Smooth muscle cell (in vitro differentiated cells): ENCODE measurements around the gene TNFSF4. TPM values are rescaled to one million over a fixed set of nuclear protein-coding genes. Genes with fewer than 3 reads are reported as not detected.

Experiments
- DNase-seq: peaks from one replicate; lab custom pipeline; 2025; ENCODE audit not compliant: unreplicated experiment; lab: John Stamatoyannopoulos, UW
- H2AFZ ChIP-seq: fragments of 200-600 bp; sonication (generic); 2 replicates; pipeline ENCODE4 v1.6.0; 2016; ENCODE audit warnings: antibody characterized with exemption, low read depth, mild to moderate bottlenecking
- H3F3A ChIP-seq: fragments of 200-600 bp; sonication (generic); 2 replicates; pipeline ENCODE4 v1.6.0; 2017; ENCODE audit warnings: antibody characterized with exemption, low read depth
- H3K27ac ChIP-seq: fragments of 200-600 bp; sonication (generic); 2 replicates; pipeline ENCODE4 v1.5.1; 2016; ENCODE audit warnings: low read depth, mild to moderate bottlenecking
- H3K27me3 ChIP-seq: fragments of 200-600 bp; sonication (generic); 2 replicates; pipeline ENCODE4 v1.6.1; 2016; ENCODE audit warnings: low read depth, mild to moderate bottlenecking
- H3K36me3 ChIP-seq: fragments of 200-600 bp; sonication (generic); 2 replicates; pipeline ENCODE4 v1.5.1; 2016; ENCODE audit warnings: low read depth
- H3K4me1 ChIP-seq: fragments of 200-600 bp; sonication (generic); 2 replicates; pipeline ENCODE4 v1.5.1; 2016; ENCODE audit warnings: low read depth
- H3K4me2 ChIP-seq: fragments of 200-600 bp; sonication (generic); 2 replicates; pipeline ENCODE4 v1.6.0; 2016; ENCODE audit warnings: mild to moderate bottlenecking
- H3K4me3 ChIP-seq: fragments of 200-600 bp; sonication (generic); 2 replicates; pipeline ENCODE4 v1.5.1; 2016; ENCODE audit warnings: mild to moderate bottlenecking
- H3K79me2 ChIP-seq: fragments of 200-600 bp; sonication (generic); 2 replicates; pipeline ENCODE4 v1.6.0; 2016; ENCODE audit warnings: low read depth, mild to moderate bottlenecking
- H3K9ac ChIP-seq: fragments of 200-600 bp; sonication (generic); 2 replicates; pipeline ENCODE4 v1.6.0; 2016; ENCODE audit warnings: low read depth
- H3K9me3 ChIP-seq: fragments of 200-600 bp; sonication (generic); replicated peaks from 2 replicates; pipeline ENCODE4 v1.5.1; 2016; ENCODE audit warnings: low read depth
- H4K20me1 ChIP-seq: fragments of 200-600 bp; sonication (generic); 2 replicates; pipeline ENCODE4 v1.6.0; 2016; ENCODE audit warnings: low read depth
- WGBS: methylation state at CpG from one replicate; pipeline ENCODE4 v1.1.7; 2016; ENCODE audit warnings: low lambda C conversion rate; 5-methylcytosine and 5-hydroxymethylcytosine counted together
- polyA plus RNA-seq: library from polyadenylated mRNA; unstranded; fragments of >200 nt; fragmentation: Nextera tagmentation; extraction: Ambion mirVana; gene quantifications from 2 replicates; pipeline ENCODE4 v1.2.1, GENCODE V29; 2016
- total RNA-seq: library from RNA; depleted of rRNA; stranded (reverse); fragments of >200 nt; gene quantifications from 2 replicates; pipeline ENCODE4 v1.2.3, GENCODE V29; 2014
- TF ChIP-seq, protein P1 (sequence below): fragments of 200-600 bp; sonication (generic); IDR thresholded peaks from 2 replicates; pipeline ENCODE4 v1.5.1; 2017; ENCODE audit warnings: borderline replicate concordance, mild to moderate bottlenecking, antibody characterized with exemption; ENCODE audit not compliant: insufficient read depth, poor library complexity, severe bottlenecking

Gene TNFSF4
- total and polyA plus RNA-seq, 2 experiments from 2014 or later: 1.0 to 4.5 TPM

DNA sequence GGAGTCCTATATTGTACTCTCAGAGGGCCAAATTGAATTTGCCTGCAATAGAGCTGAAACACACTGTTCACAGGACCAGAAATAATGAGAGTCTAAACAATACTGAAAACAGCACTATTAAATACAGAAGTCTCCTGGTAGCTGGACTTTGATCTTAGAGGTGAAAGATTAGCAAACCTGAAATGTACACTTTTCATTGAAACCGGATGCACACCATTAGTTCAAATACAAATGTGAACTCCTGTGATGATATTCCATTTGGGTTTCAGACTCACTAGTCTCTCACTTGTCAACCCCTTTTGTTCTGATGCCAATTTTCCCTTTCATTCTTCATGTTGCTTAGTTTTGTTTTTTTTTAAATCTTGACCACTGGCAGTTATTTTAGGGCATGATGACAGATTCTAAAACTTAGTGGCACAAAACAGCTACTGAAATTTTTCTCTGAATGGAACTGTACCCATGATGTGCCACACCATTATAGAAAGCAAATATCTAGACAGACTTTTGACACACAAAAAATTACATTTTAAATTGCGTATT, 5.9 kb upstream of the TNFSF4 start:
- H3K27me3 ChIP-seq: no peaks in the 10 kb centered on the region
- no peak overlapping the region for H3K9ac ChIP-seq
- no peaks in the 10 kb centered on the region for H3K79me2 ChIP-seq
- no peak overlapping the region for H3K27ac ChIP-seq
- DNase-seq: no peak
- no peak overlapping the region for H2AFZ ChIP-seq
- 98% methylated on average over 2 of the region's 2 CpGs for WGBS
- H3K9me3 ChIP-seq: no peaks in the 10 kb centered on the region
- TF ChIP-seq, protein P1, sequence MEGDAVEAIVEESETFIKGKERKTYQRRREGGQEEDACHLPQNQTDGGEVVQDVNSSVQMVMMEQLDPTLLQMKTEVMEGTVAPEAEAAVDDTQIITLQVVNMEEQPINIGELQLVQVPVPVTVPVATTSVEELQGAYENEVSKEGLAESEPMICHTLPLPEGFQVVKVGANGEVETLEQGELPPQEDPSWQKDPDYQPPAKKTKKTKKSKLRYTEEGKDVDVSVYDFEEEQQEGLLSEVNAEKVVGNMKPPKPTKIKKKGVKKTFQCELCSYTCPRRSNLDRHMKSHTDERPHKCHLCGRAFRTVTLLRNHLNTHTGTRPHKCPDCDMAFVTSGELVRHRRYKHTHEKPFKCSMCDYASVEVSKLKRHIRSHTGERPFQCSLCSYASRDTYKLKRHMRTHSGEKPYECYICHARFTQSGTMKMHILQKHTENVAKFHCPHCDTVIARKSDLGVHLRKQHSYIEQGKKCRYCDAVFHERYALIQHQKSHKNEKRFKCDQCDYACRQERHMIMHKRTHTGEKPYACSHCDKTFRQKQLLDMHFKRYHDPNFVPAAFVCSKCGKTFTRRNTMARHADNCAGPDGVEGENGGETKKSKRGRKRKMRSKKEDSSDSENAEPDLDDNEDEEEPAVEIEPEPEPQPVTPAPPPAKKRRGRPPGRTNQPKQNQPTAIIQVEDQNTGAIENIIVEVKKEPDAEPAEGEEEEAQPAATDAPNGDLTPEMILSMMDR: no peak
- H3K4me1 ChIP-seq: peaks cover 6% of the 10 kb centered on the region
- no peaks in the 10 kb centered on the region for H4K20me1 ChIP-seq
- no peak overlapping the region for H3K4me2 ChIP-seq
- no peaks in the 10 kb centered on the region for H3F3A ChIP-seq
- H3K36me3 ChIP-seq: no peaks in the 10 kb centered on the region
- no peak overlapping the region for H3K4me3 ChIP-seq

GRCh38 chr1:173210716-173211231, 3.6 kb upstream of the TNFSF4 start:
- Histone ChIP-seq H3K9me3 (no peaks in the 10 kb centered on the region), H3K36me3 (no peaks in the 10 kb centered on the region), H3F3A (no peaks in the 10 kb centered on the region), H3K27ac (no peak overlapping the region), H3K4me1 (peaks cover 6% of the 10 kb centered on the region), H3K79me2 (no peaks in the 10 kb centered on the region), H2AFZ (no peak overlapping the region), H3K9ac (no peak overlapping the region), H3K4me2 (no peak overlapping the region), H3K27me3 (no peaks in the 10 kb centered on the region), H4K20me1 (no peaks in the 10 kb centered on the region), H3K4me3 (no peak overlapping the region)
- TF ChIP-seq, protein P1: no peak
- no peak for DNase-seq
- WGBS: 92% methylated on average over 1 of the region's 1 CpG

GRCh38 chr1:173210283-173210682, 3.2 kb upstream of the TNFSF4 start:
- H3F3A ChIP-seq: no peaks in the 10 kb centered on the region
- H4K20me1 ChIP-seq: no peaks in the 10 kb centered on the region
- TF ChIP-seq, protein P1: no peak
- WGBS: 79% methylated on average over 2 of the region's 2 CpGs
- H2AFZ ChIP-seq: no peak overlapping the region
- no peaks in the 10 kb centered on the region for H3K9me3 ChIP-seq
- H3K27ac ChIP-seq: no peak overlapping the region
- H3K36me3 ChIP-seq: no peaks in the 10 kb centered on the region
- no peak overlapping the region for H3K9ac ChIP-seq
- H3K4me1 ChIP-seq: peaks cover 6% of the 10 kb centered on the region
- no peaks in the 10 kb centered on the region for H3K79me2 ChIP-seq
- no peaks in the 10 kb centered on the region for H3K27me3 ChIP-seq
- DNase-seq: no peak
- H3K4me2 ChIP-seq: no peak overlapping the region
- H3K4me3 ChIP-seq: no peak overlapping the region

DNA sequence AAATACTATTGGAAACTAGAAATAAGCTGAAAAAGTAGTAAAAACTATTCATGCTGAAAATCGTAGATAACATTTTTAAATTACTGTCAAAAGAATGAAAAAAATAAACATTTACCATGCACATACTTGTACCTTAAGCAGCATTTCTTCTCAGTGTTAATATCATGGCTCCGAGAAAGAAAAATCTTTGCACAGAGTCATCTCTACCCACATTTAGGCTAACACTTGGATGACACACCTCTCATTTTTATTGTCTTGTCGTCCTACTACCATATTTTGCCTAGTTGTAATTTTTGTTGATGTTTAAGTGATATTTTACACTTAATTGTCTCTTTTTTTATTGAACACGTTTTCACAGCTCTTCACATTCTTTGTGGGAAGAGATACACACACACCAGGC, 1.7 kb upstream of the TNFSF4 start:
- TF ChIP-seq, protein P1: no peak

More for the DNA sequence above, 1.7 kb upstream of the TNFSF4 start:
- no peaks in the 10 kb centered on the region for H3K36me3 ChIP-seq
- WGBS: 79% methylated on average over 4 of the region's 4 CpGs
- H3K9ac ChIP-seq: no peak overlapping the region
- H3K4me2 ChIP-seq: no peak overlapping the region
- no peaks in the 10 kb centered on the region for H3K9me3 ChIP-seq
- no peak overlapping the region for H2AFZ ChIP-seq
- no peaks in the 10 kb centered on the region for H4K20me1 ChIP-seq
- no peak overlapping the region for H3K27ac ChIP-seq
- no peaks in the 10 kb centered on the region for H3K27me3 ChIP-seq
- peaks cover 6% of the 10 kb centered on the region for H3K4me1 ChIP-seq
- no peaks in the 10 kb centered on the region for H3F3A ChIP-seq
- no peak for DNase-seq
- H3K79me2 ChIP-seq: no peaks in the 10 kb centered on the region
- no peak overlapping the region for H3K4me3 ChIP-seq
